GM19438 (cell line): ENCODE measurements around the gene GRM8.
"Not testable (repeated sequence)": the region's sequence is repeated elsewhere in the genome, so short reads cannot be mapped to it uniquely, and the experiment has no call there.

Source experiments
- ATAC-seq: cut with Tn5 transposase; IDR thresholded peaks from one replicate; pipeline ENCODE4 v1.9.1; 2021; ENCODE audit warnings: low read depth; ENCODE audit not compliant: unreplicated experiment

The GRM8 gene

GRCh38 chr7:126840869-126841268 is 411.9 kb downstream of the GRM8 start:
- ATAC-seq: no peak

GRCh38 chr7:126839624-126840023 is 413.1 kb downstream of the GRM8 start:
- ATAC-seq: no peak

- ATAC-seq: no peak
These were observed 414.5 kb downstream of the GRM8 start for GRCh38 chr7:126838194-126838593.

DNA sequence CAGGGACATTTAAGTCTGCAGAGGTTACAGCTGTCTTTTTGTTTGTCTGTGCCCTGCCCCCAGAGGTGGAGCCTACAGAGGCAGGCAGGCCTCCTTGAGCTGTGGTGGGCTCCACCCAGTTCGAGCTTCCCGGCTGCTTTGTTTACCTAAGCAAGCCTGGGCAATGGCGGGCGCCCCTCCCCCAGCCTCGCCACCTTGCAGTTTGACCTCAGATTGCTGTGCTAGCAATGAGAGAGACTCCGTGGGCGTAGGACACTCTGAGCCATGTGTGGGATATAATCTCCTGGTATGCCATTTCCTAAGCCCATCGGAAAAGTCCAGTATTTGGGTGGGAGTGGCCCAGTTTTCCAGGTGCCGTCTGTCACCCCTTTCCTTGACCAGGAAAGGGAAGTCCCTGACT is 421.5 kb downstream of the GRM8 start:
- ATAC-seq: not testable (repeated sequence)

DNA sequence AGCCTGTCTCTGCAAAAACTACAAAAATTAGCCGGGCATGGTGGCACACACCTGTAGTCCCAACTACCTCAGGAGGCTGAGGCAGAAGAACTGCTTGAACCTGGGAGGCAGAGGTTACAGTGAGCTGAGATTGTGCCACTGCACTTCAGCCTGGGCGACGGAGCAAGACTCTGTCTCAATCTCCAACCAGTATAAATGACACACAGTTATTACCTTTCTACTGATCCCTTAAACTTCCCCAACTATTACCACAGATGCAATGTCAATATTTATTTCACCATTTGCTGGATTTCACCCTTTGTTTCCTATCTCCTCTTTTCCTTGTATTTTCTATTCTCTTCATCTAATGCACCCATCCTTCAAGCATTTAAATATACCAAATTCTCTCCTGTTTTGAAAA is 431.8 kb downstream of the GRM8 start:
- no peak for ATAC-seq

DNA sequence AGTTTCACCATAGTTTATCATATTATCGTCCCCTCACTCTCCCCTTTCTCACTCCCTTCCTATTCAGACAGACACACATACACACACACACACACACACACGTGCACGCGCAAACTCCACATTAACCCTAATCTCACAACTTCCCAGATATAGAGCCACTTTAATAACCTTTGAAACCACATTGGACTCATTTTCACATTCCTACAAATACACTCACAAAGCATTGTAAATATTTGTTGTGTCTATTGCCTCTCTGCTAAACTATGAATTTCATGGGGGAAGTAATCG is 433.6 kb downstream of the GRM8 start:
- ATAC-seq: no peak

DNA sequence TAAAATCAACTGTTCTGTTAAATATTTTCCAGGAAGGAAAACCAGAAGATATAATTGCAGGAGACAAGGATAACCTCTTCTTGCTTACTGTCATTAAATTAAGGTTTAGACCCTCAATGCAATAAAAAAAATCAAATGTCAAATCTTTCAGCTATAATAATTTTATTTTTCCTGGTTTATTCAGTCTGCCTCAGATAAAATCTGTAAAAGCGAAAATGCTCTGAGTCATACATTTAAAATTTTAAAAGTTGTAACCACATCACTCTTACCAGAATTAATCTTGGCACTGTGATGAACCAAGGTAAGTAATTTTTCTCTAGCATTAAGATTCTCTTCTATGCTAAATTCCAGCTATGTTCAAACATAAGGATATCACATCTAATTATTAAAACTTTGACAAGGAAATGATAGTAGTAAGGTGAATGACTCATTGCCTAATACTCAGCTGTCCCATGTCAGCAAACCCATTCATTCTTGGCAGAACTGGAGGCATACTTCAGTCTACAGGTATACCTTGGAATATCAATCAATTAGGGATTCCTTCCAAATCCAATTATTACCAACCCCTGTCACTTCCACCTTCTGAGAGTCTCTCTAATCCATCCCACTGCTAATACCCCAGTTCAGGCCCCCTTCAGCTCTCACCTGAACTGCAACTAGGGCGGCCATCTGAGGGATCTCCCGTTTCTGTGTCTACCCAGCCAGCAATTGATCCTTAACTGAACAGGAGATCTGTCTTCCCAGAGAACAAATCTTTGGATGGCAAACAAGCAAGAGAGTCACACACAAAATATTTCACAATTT is 434.1 kb downstream of the GRM8 start:
- no peak for ATAC-seq

DNA sequence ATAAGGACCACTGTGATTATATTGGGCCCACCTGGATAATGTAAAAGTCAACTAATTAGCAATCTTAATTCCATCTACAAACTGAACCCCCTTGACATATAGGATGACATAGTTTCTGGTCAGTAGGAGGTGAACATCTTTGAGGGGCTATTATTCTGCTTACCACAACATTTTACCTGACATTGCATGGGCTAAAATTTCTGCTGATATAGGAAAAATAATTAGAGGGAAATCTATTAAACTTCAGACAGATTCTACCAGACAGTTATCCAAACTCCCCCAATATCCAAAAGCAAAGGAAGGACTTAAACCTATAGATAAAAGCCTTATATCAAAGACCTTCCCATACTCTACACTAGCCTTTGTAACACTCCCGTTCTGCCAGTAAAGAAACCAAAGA is 443.6 kb downstream of the GRM8 start:
- no peak for ATAC-seq

- ATAC-seq: no peak
These were observed 446.1 kb downstream of the GRM8 start for GRCh38 chr7:126806614-126807013.

- ATAC-seq: no peak
These were observed 447.4 kb downstream of the GRM8 start for GRCh38 chr7:126805351-126805750.

DNA sequence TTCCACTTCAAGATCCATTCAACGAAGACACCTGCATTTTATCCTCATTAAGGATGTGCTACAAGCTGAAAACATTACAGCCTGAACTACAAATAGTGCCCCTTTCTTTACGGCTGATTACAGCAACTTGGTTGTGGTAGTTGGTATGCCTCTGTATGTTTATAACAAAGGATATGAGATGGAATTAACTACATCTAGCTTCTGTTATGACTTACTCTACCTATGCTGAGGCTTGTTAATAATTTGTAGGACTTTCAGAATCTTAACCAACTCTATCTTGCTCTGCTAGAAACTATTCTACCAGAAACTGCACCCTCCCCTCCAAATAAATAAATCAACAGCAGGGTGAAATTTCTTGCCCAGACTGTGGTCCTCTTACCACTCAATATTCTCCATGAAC is 448.1 kb downstream of the GRM8 start:
- ATAC-seq: peak; percentile 87

GRCh38 chr7:126803990-126804389 is 448.8 kb downstream of the GRM8 start:
- no peak for ATAC-seq

GRCh38 chr7:126803060-126803665 is 449.6 kb downstream of the GRM8 start:
- ATAC-seq: peak; percentile 74

GRCh38 chr7:126801733-126802132 is 451.0 kb downstream of the GRM8 start:
- ATAC-seq: no peak

GRCh38 chr7:126799541-126799940 is 453.2 kb downstream of the GRM8 start:
- no peak for ATAC-seq

DNA sequence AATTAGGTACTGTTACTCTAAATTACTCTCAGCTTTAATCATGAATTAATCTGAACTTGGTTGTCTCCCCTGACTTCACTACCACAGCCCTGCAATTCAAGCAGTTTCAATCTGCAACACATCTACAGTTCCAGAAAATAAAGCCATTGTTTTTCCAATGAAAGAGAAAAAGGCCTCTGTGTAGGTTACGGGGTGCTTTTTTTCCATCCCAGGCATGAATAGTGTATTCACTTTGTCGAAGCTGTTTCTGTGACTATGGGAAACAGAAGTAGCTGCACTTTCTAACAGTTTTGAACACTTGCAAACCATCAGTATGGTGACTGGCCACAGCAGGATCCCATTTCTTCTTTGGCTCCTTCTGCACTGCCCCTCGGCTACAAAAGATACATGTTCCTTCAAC is 460.2 kb downstream of the GRM8 start:
- ATAC-seq: no peak

GRCh38 chr7:126791306-126791705 is 461.4 kb downstream of the GRM8 start:
- no peak for ATAC-seq

DNA sequence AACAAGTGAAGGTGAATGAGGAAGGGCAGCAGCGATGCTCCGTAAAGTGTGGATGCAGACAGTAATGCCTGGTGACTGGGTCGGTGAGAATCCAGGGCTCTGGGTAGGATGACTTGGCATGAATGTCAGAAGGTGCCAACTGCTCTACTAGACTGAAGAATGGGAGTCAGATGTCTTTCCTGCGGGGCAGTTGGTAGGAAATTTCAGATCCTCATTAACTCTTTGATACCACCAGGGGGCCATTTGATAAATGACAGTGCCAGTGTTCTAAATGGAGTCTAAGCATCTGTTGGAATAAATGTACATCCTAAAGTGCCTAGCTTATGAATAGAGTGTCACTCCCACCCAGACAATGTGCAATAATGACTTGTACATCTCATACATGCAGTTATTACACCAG is 462.0 kb downstream of the GRM8 start:
- ATAC-seq: no peak

- no peak for ATAC-seq
These were observed 469.1 kb downstream of the GRM8 start for GRCh38 chr7:126783613-126784012.

DNA sequence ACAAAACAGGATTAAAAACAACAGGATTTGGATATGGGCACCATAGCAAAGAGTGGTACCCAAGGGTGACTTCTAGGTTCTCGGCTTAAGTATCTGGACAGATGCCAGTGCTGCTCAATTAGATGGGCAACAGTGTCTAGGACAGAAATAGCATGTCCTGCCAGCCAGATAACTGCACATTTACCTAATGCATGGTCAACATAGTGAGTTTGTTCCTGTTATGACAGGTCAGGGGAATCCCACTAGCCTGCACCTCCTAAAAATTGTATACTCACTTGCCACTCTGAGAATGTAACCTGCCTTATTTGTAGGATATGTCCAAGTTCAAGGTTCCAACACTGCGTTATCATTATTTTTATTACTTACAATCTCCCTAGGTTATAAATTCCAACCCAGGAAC is 471.7 kb downstream of the GRM8 start:
- no peak for ATAC-seq

- ATAC-seq: no peak
These were observed 474.6 kb downstream of the GRM8 start for GRCh38 chr7:126778101-126778500.

GRCh38 chr7:126776498-126776897 is 476.2 kb downstream of the GRM8 start:
- ATAC-seq: no peak

DNA sequence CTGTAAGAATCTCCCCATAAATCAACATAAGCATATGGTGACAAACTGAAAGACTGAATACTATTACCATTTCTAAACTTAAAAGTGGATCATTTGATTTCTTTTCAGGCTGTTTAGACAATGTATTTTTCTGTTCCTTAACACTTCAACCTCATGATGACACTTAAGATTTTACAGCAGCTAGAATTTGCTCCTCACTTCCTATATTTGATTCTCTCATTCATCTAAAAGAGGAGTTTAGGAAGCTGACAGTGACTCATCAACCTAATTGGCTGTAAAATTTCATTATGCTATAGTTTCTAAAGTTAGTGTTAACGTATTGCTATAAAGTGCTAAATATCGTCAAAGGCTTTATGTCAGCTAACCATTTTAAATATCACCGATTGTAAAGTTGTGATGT is 478.7 kb downstream of the GRM8 start:
- ATAC-seq: no peak
